CD14-positive monocyte (primary cell): ENCODE results near the gene CYB5RL. TPM values are rescaled to one million over a fixed set of nuclear protein-coding genes. Genes with fewer than 3 reads are reported as not detected.

Experiments used
- DNase-seq, 3 donors: peaks; one replicate each; pipeline ENCODE4 v3.0.0-alpha.2; 2011 to 2022
- H2AFZ ChIP-seq: 2 replicates; pipeline ENCODE4 v1.6.0; 2012; ENCODE audit warnings: mild to moderate bottlenecking, low read depth, low read length, inconsistent platforms; ENCODE audit not compliant: insufficient read depth, poor library complexity, severe bottlenecking
- H3K27ac ChIP-seq, 2 donors: 1 replicate in 1 of 2; 2 replicates in 1 of 2; pipeline ENCODE4 v1.5.1; 2012 to 2013; ENCODE audit warnings: low read length in 2 of 2, control low read depth in 1 of 2, inconsistent platforms in 1 of 2, low read depth in 1 of 2, mild to moderate bottlenecking in 1 of 2
- H3K27me3 ChIP-seq, 2 donors: one replicate each; pipeline versions ENCODE4 v1.6.0 to v1.6.1; 2011 to 2013; ENCODE audit warnings: low read length in 2 of 2; ENCODE audit not compliant: control insufficient read depth in 2 of 2, insufficient read depth in 2 of 2
- H3K36me3 ChIP-seq, 2 donors: replicated peaks in 1 of 2; 1 replicate in 1 of 2; 2 replicates in 1 of 2; pipeline versions ENCODE4 v1.5.1 to v1.6.1; 2012 to 2013; ENCODE audit warnings: low read length in 2 of 2, control low read depth in 1 of 2, inconsistent platforms in 1 of 2, mild to moderate bottlenecking in 1 of 2; ENCODE audit not compliant: insufficient read depth in 2 of 2, control insufficient read depth in 1 of 2
- H3K4me1 ChIP-seq, 2 donors: 1 replicate in 1 of 2; 2 replicates in 1 of 2; pipeline versions ENCODE4 v1.5.1 to v1.6.1; 2012 to 2013; ENCODE audit warnings: low read length in 2 of 2, control low read depth in 1 of 2, inconsistent platforms in 1 of 2, mild to moderate bottlenecking in 1 of 2, moderate library complexity in 1 of 2; ENCODE audit not compliant: insufficient read depth in 2 of 2, control insufficient read depth in 1 of 2
- H3K4me2 ChIP-seq: replicated peaks from 2 replicates; pipeline ENCODE3; 2012; ENCODE audit warnings: low read length, moderate library complexity, mild to moderate bottlenecking; ENCODE audit not compliant: poor library complexity, severe bottlenecking; ENCODE audit errors: extremely low read depth
- H3K4me3 ChIP-seq, 3 experiments: fragments of 200-600 bp in 1 of 3; sonication (generic) in 1 of 3; replicated peaks in 1 of 3; 1 replicate in 2 of 3; 2 replicates in 1 of 3; pipeline ENCODE4 v1.5.1; 2011 to 2013; ENCODE audit warnings: low read length in 3 of 3, mild to moderate bottlenecking in 3 of 3, control low read depth in 2 of 3, low read depth in 2 of 3, inconsistent platforms in 1 of 3, moderate library complexity in 1 of 3
- H3K79me2 ChIP-seq: 2 replicates; pipeline ENCODE4 v1.6.0; 2012; ENCODE audit warnings: mild to moderate bottlenecking, control low read depth, inconsistent platforms, low read length, moderate library complexity; ENCODE audit not compliant: insufficient read depth
- H3K9ac ChIP-seq: 2 replicates; pipeline ENCODE4 v1.6.0; 2017; ENCODE audit warnings: low read length, mild to moderate bottlenecking; ENCODE audit not compliant: insufficient read depth, poor library complexity, severe bottlenecking
- H3K9me3 ChIP-seq, 2 donors: replicated peaks in 1 of 2; 1 replicate in 1 of 2; 2 replicates in 1 of 2; pipeline versions ENCODE4 v1.5.1 to v1.6.1; 2012 to 2013; ENCODE audit warnings: low read length in 2 of 2, control low read depth in 1 of 2; ENCODE audit not compliant: control insufficient read depth in 1 of 2, insufficient read depth in 1 of 2
- H4K20me1 ChIP-seq: 2 replicates; pipeline ENCODE4 v1.6.0; 2012; ENCODE audit warnings: mild to moderate bottlenecking, low read length, control low read depth, moderate library complexity; ENCODE audit not compliant: insufficient read depth
- H3K27ac Mint-ChIP-seq, 7 donors: one replicate each; pipeline ENCODE4 v1.8.0; 2020; ENCODE audit warnings: mild to moderate bottlenecking in 7 of 7, mixed read lengths in 7 of 7, moderate library complexity in 6 of 7, inconsistent platforms in 2 of 7
- H3K27me3 Mint-ChIP-seq, 3 donors: one replicate each; pipeline ENCODE4 v1.8.0; 2021 to 2022; ENCODE audit warnings: low read depth in 3 of 3, mild to moderate bottlenecking in 3 of 3, mixed read lengths in 3 of 3, moderate library complexity in 3 of 3, inconsistent platforms in 1 of 3
- H3K36me3 Mint-ChIP-seq, 2 donors: one replicate each; pipeline ENCODE4 v1.8.0; 2020; ENCODE audit warnings: mixed read lengths in 2 of 2, inconsistent platforms in 1 of 2, mild to moderate bottlenecking in 1 of 2
- H3K4me1 Mint-ChIP-seq: one replicate; pipeline ENCODE4 v1.8.0; 2020; ENCODE audit warnings: mild to moderate bottlenecking, mixed read lengths
- H3K4me3 Mint-ChIP-seq, 2 donors: one replicate each; pipeline ENCODE4 v1.8.0; 2020; ENCODE audit warnings: mild to moderate bottlenecking in 2 of 2, mixed read lengths in 2 of 2, moderate library complexity in 1 of 2
- H3K9me3 Mint-ChIP-seq, 7 donors: one replicate each; pipeline ENCODE4 v1.8.0; 2020 to 2022; ENCODE audit warnings: mixed read lengths in 7 of 7, mild to moderate bottlenecking in 6 of 7, moderate library complexity in 6 of 7, inconsistent platforms in 2 of 7
- CTCF ChIP-seq: fragments of 200-600 bp; IDR thresholded peaks from one replicate; pipeline ENCODE4 v1.8.0; 2022; ENCODE audit warnings: antibody characterized with exemption, mild to moderate bottlenecking
- WGBS: methylation state at CpG from one replicate; pipeline ENCODE4 v1.1.5; 2013; ENCODE audit warnings: missing lambda C conversion rate; ENCODE audit not compliant: insufficient coverage; 5-methylcytosine and 5-hydroxymethylcytosine counted together
- intact Hi-C, 2 donors: fragments of 100-400 bp; cut with micrococcal nuclease; formaldehyde crosslinking; loops; one replicate each; pipeline versions ENCODE4 v1.15.0 to v1.15.1; 2023
- polyA plus RNA-seq, 3 donors: library from polyadenylated mRNA; depleted of rRNA in 1 of 3; unstranded in 2 of 3; stranded (reverse) in 1 of 3; fragments of 300-500 nt in 2 of 3; fragments of >200 nt in 1 of 3; fragmentation: Illumina TruSeq in 2 of 3; gene quantifications; 1 replicate in 2 of 3; 2 replicates in 1 of 3; pipeline ENCODE4 v1.2.3, GENCODE V29; 2012 to 2021

The CYB5RL gene
- polyA plus RNA-seq, 3 donors = 0.76 to 3.9 (median 1.5) TPM

GRCh38 chr1:54160351-54160750, 39.5 kb downstream of the CYB5RL start:
- H4K20me1 ChIP-seq = no peaks in the 10 kb centered on the region
- H2AFZ ChIP-seq = no peak overlapping the region
- Mint-ChIP-seq H3K9me3 (peaks cover 0 to 4% (median 1%) of the 10 kb centered on the region in 7 donors), H3K4me1 (peaks cover 5% of the 10 kb centered on the region), H3K27ac (peak overlapping the region in 1 of 7 donors; percentile 1), H3K4me3 (no peak overlapping the region), H3K27me3 (peaks cover 0 to 3% (median 0%) of the 10 kb centered on the region in 3 donors), H3K36me3 (no peaks in the 10 kb centered on the region)
- H3K9ac ChIP-seq = no peak overlapping the region
- no peak for DNase-seq
- TF ChIP-seq CTCF = no peak
- no peak overlapping the region for H3K4me2 ChIP-seq
- no peaks in the 10 kb centered on the region for H3K36me3 ChIP-seq
- H3K9me3 ChIP-seq = no peaks in the 10 kb centered on the region
- H3K27ac ChIP-seq = no peak overlapping the region
- H3K27me3 ChIP-seq = no peaks in the 10 kb centered on the region
- WGBS = 100% methylated on average over 1 of the region's 3 CpGs
- intact Hi-C loops = no loop called here
- H3K4me3 ChIP-seq = no peak overlapping the region
- H3K4me1 ChIP-seq = no peaks in the 10 kb centered on the region
- no peaks in the 10 kb centered on the region for H3K79me2 ChIP-seq

GRCh38 chr1:54159733-54160316, 40.0 kb downstream of the CYB5RL start:
- H3K9me3 ChIP-seq = no peaks in the 10 kb centered on the region
- no peaks in the 10 kb centered on the region for H3K36me3 ChIP-seq
- peaks cover 0 to 3% (median 0%) of the 10 kb centered on the region in 3 donors for H3K27me3 Mint-ChIP-seq
- H3K9ac ChIP-seq = no peak overlapping the region
- peak overlapping the region in 1 of 7 donors; percentile 1 for H3K27ac Mint-ChIP-seq
- H3K27ac ChIP-seq = no peak overlapping the region
- WGBS = 71% methylated on average over 3 of the region's 4 CpGs
- peaks cover 0 to 6% (median 1%) of the 10 kb centered on the region in 7 donors for H3K9me3 Mint-ChIP-seq
- H3K4me3 ChIP-seq = no peak overlapping the region
- no peaks in the 10 kb centered on the region for H4K20me1 ChIP-seq
- no peaks in the 10 kb centered on the region for H3K4me1 ChIP-seq
- intact Hi-C loops = no loop called here
- no peak overlapping the region for H3K4me2 ChIP-seq
- H3K4me1 Mint-ChIP-seq = peaks cover 5% of the 10 kb centered on the region
- no peak overlapping the region for H2AFZ ChIP-seq
- H3K27me3 ChIP-seq = no peaks in the 10 kb centered on the region
- no peak for DNase-seq
- TF ChIP-seq CTCF = no peak
- H3K79me2 ChIP-seq = no peaks in the 10 kb centered on the region
- no peaks in the 10 kb centered on the region for H3K36me3 Mint-ChIP-seq
- no peak overlapping the region for H3K4me3 Mint-ChIP-seq
